Measurements from ENCODE around the gene ST3GAL4. TPM values are rescaled to one million over a fixed set of nuclear protein-coding genes. Genes with fewer than 3 reads are reported as not detected.

ST3GAL4 gene
- total RNA-seq, 6 experiments from 2014 or later: 7.0 to 25.6 (median 17.5) TPM

DNA sequence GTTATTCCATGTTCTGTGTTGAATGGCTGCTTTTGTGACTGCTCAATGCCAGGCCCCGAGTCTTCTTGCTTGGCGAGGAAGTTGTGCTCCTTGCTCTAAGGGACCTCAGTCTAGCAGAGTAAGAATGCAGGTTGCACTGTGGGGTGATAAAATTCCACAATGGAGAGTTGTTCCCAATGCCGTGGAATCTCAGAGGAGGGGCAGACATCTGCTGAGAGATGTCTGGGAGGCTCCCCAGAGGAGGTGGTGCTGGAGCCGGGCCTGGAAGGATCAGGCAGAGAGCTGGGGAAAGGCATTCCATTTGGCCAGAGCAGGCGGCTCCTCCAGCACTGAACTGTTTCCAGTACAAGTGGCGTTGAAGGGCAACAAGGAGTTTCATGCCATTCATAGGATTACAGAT is 55.2 kb downstream of the ST3GAL4 start:
- no peak for DNase-seq
- H3K36me3 ChIP-seq: peaks cover 0 to 17% (median 5%) of the 10 kb centered on the region in 4 donors
- no peak for ATAC-seq
- H3K27me3 ChIP-seq: no peaks in the 10 kb centered on the region
- H3K4me1 ChIP-seq: no peaks in the 10 kb centered on the region
- no peak overlapping the region for H3K27ac ChIP-seq
- H3K4me3 ChIP-seq: no peak overlapping the region
- H3K9me3 ChIP-seq: no peaks in the 10 kb centered on the region
- 59% methylated on average over 6 of the region's 6 CpGs for WGBS (ENCODE audit: insufficient coverage, low coverage, low lambda C conversion rate, missing lambda C conversion rate)
- intact Hi-C loops (cut with DNase I): no loop called here
- TF ChIP-seq POLR2A (IDR thresholded peaks at IDR 0.05): no peak
- TF ChIP-seq, protein P1, sequence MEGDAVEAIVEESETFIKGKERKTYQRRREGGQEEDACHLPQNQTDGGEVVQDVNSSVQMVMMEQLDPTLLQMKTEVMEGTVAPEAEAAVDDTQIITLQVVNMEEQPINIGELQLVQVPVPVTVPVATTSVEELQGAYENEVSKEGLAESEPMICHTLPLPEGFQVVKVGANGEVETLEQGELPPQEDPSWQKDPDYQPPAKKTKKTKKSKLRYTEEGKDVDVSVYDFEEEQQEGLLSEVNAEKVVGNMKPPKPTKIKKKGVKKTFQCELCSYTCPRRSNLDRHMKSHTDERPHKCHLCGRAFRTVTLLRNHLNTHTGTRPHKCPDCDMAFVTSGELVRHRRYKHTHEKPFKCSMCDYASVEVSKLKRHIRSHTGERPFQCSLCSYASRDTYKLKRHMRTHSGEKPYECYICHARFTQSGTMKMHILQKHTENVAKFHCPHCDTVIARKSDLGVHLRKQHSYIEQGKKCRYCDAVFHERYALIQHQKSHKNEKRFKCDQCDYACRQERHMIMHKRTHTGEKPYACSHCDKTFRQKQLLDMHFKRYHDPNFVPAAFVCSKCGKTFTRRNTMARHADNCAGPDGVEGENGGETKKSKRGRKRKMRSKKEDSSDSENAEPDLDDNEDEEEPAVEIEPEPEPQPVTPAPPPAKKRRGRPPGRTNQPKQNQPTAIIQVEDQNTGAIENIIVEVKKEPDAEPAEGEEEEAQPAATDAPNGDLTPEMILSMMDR (IDR thresholded peaks at IDR 0.05): no peak

DNA sequence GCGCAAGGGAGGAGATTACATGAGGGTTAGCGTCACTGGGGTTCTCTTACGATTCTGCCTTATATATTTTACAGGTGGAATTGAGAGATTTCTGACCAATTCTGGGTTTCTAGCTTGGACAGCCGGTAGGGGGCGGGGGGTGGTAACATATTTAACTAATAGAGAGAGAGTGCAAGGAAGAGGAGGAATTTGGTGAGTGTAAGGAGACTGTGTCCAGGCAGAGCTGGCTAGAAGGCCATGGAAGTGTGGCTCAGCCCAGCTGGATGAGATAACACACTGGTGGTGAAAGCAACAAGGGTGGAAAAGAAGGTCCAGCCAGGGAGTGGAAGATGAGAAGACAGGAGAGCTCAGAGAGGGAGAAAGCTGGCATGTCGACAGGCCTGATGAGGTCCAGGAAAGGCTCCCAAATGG is 56.5 kb downstream of the ST3GAL4 start:
- TF ChIP-seq, protein P1 (IDR thresholded peaks at IDR 0.05): no peak
- TF ChIP-seq POLR2A (IDR thresholded peaks at IDR 0.05): no peak
- intact Hi-C loops (cut with DNase I): no loop called here
- H3K27ac ChIP-seq: no peak overlapping the region
- WGBS (ENCODE audit: insufficient coverage, low coverage, low lambda C conversion rate, missing lambda C conversion rate): 82% methylated on average over 6 of the region's 6 CpGs
- H3K4me1 ChIP-seq: peaks cover 0 to 6% (median 2%) of the 10 kb centered on the region in 4 donors
- H3K4me3 ChIP-seq: no peak overlapping the region
- H3K9me3 ChIP-seq: no peaks in the 10 kb centered on the region
- DNase-seq: no peak
- peaks cover 0 to 17% (median 5%) of the 10 kb centered on the region in 4 donors for H3K36me3 ChIP-seq
- H3K27me3 ChIP-seq: no peaks in the 10 kb centered on the region
- ATAC-seq: no peak

DNA sequence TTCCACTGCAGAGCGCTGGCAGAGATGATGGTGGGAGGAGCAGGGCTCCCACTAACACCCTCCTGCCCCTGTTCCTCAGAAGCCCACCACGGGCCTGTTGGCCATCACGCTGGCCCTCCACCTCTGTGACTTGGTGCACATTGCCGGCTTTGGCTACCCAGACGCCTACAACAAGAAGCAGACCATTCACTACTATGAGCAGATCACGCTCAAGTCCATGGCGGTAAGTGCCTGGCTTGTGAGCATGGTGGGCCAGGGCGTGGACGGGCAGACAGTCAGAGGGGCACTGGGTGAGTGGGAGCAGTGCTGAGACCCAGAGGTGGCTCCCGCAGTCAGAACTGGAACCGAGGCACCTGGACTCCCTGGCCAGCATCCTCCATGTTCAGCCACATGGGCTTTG is 57.9 kb downstream of the ST3GAL4 start:
- H3K27ac ChIP-seq: peak overlapping the region in 1 of 3 donors; percentile 57

DNA sequence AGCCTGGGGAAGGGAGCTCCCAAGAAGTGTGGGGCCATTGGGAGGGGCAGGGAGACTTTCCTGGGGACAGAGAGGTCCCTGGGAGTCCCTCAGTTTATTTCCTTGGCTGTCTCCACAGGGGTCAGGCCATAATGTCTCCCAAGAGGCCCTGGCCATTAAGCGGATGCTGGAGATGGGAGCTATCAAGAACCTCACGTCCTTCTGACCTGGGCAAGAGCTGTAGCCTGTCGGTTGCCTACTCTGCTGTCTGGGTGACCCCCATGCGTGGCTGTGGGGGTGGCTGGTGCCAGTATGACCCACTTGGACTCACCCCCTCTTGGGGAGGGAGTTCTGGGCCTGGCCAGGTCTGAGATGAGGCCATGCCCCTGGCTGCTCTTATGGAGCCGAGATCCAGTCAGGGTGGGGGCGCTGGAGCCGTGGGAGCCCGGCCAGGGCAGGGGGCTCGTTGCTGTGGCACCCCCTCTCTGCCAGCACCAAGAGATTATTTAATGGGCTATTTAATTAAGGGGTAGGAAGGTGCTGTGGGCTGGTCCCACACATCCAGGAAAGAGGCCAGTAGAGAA is 58.4 kb downstream of the ST3GAL4 start:
- H3K27ac ChIP-seq: peak overlapping the region in 1 of 3 donors; percentile 57
- H3K4me1 ChIP-seq: peaks cover 0 to 6% (median 2%) of the 10 kb centered on the region in 4 donors
- no peaks in the 10 kb centered on the region for H3K9me3 ChIP-seq
- intact Hi-C loops (cut with DNase I): no loop called here
- no peak overlapping the region for H3K4me3 ChIP-seq
- ATAC-seq (no peak), DNase-seq (no peak)
- TF ChIP-seq, protein P1 (IDR thresholded peaks at IDR 0.05): no peak
- no peak for TF ChIP-seq POLR2A (IDR thresholded peaks at IDR 0.05)
- no peaks in the 10 kb centered on the region for H3K27me3 ChIP-seq
- H3K36me3 ChIP-seq: peaks cover 0 to 8% (median under 1%) of the 10 kb centered on the region in 4 donors
- no CpG with 5 or more reads among the region's 9 CpGs for WGBS (ENCODE audit: insufficient coverage, low coverage, low lambda C conversion rate, missing lambda C conversion rate)

More for the DNA sequence above, 57.9 kb downstream of the ST3GAL4 start:
- no peak for DNase-seq
- intact Hi-C loops (cut with DNase I): no loop called here
- WGBS (ENCODE audit: insufficient coverage, low coverage, low lambda C conversion rate, missing lambda C conversion rate): 88% methylated on average over 2 of the region's 11 CpGs
- ATAC-seq: no peak
- TF ChIP-seq POLR2A (IDR thresholded peaks at IDR 0.05): no peak
- H3K27me3 ChIP-seq: no peaks in the 10 kb centered on the region
- H3K9me3 ChIP-seq: no peaks in the 10 kb centered on the region
- H3K4me1 ChIP-seq: peaks cover 0 to 6% (median 2%) of the 10 kb centered on the region in 4 donors
- H3K36me3 ChIP-seq: peaks cover 0 to 8% (median 3%) of the 10 kb centered on the region in 4 donors
- H3K4me3 ChIP-seq: no peak overlapping the region

DNA sequence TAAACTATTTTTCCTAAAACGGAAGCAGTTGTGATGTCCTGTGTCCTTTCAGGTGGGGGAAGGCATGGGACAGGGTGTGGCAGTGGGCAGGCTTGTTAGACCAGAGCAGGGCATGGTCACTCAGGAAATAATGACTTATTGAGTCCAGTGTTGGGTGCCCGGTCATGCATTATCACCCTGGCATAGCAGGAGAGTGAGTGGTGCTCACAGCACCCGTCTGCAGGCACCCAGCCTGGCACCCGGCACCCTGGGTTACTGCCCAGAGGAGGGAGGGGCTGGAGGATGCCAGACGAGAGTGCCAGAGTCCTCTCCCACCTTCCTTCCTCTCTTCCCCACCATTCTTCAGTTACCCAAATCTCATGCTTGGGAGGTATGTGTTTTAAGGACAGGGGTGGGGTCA is 59.1 kb downstream of the ST3GAL4 start:
- H3K27ac ChIP-seq: peak overlapping the region in 1 of 3 donors; percentile 57
- 44% methylated on average over 4 of the region's 5 CpGs for WGBS (ENCODE audit: insufficient coverage, low coverage, low lambda C conversion rate, missing lambda C conversion rate)
- TF ChIP-seq, protein P1 (IDR thresholded peaks at IDR 0.05): no peak
- no peak for TF ChIP-seq POLR2A (IDR thresholded peaks at IDR 0.05)

More for the DNA sequence above, 59.1 kb downstream of the ST3GAL4 start:
- intact Hi-C loops (cut with DNase I): no loop called here
- peaks cover 0 to 6% (median 2%) of the 10 kb centered on the region in 4 donors for H3K4me1 ChIP-seq
- H3K27me3 ChIP-seq: no peaks in the 10 kb centered on the region
- H3K36me3 ChIP-seq: peaks cover 0 to 8% (median under 1%) of the 10 kb centered on the region in 4 donors
- H3K4me3 ChIP-seq: no peak overlapping the region
- DNase-seq: no peak
- H3K9me3 ChIP-seq: no peaks in the 10 kb centered on the region
- no peak for ATAC-seq

Data from right lobe of liver (tissue), 6 donors.